ENCODE measurements around the gene RAB19.

The RAB19 gene

GRCh38 chr7:140397784-140398750 lies 5.8 kb upstream of the RAB19 start, which contains the start of gene SLC37A3:
TSS of gene SLC37A3 (minus strand) at chr7:140398530. CDS start at chr7:140382526, 16,004 bp downstream.
- ChIA-PET CTCF (interaction anchor here (0.6 kb wide), 2 partner anchors 165 to 277 kb away, joined by 3 read pairs; no protein-coding TSS in a partner anchor), POLR2A (interaction anchor here (0.7 to 1.5 kb wide), 4 partner anchors 9 to 81 kb away, joined by 3 read pairs; partner anchors contain the start of gene MKRN1)
- no peak for TF ChIP-seq ARNT (IDR thresholded peaks at IDR 0.05)
- no peak for TF ChIP-seq FOXK2 (IDR thresholded peaks at IDR 0.05)
- peak; percentile 59 for TF ChIP-seq ELF4 (IDR thresholded peaks at IDR 0.05)
- no peak for TF ChIP-seq BHLHE40 (IDR thresholded peaks at IDR 0.05; ENCODE audit: borderline replicate concordance)
- TF ChIP-seq PKNOX1 (IDR thresholded peaks at IDR 0.05): peak; percentile 68
- TF ChIP-seq FOXM1 (IDR thresholded peaks at IDR 0.05; ENCODE audit: borderline replicate concordance): no peak; the same call in 1 of the 2 replicates
- TF ChIP-seq ZNF384 (IDR thresholded peaks at IDR 0.05): peak; percentile 93
- no peak for TF ChIP-seq FOXA1 (IDR thresholded peaks at IDR 0.05)
- no peak for TF ChIP-seq HDGF (IDR thresholded peaks at IDR 0.05; ENCODE audit: borderline replicate concordance)
- peak; percentile 4; the same call in 1 of the 2 replicates for TF ChIP-seq CTBP1 (IDR thresholded peaks at IDR 0.05; ENCODE audit: borderline replicate concordance)
- TF ChIP-seq NFRKB (IDR thresholded peaks at IDR 0.05): no peak
- TF ChIP-seq L3MBTL2 (conservative IDR thresholded peaks at IDR 0.05): no peak; the same call in 1 of the 2 replicates
- TF ChIP-seq SP1 (IDR thresholded peaks at IDR 0.05): no peak
- no peak for TF ChIP-seq TARDBP (IDR thresholded peaks at IDR 0.05)
- no peak for TF ChIP-seq SUZ12 (IDR thresholded peaks at IDR 0.05)
- no peak for TF ChIP-seq LEF1 (IDR thresholded peaks at IDR 0.05; ENCODE audit: borderline replicate concordance)
- peak; percentile 99 for DNase-seq (ENCODE audit: extremely low spot score)

GRCh38 chr7:140398821-140399220 lies 5.0 kb upstream of the RAB19 start:
- TF ChIP-seq CTBP1 (IDR thresholded peaks at IDR 0.05; ENCODE audit: borderline replicate concordance): no peak
- TF ChIP-seq L3MBTL2 (conservative IDR thresholded peaks at IDR 0.05): no peak
- TF ChIP-seq PKNOX1 (IDR thresholded peaks at IDR 0.05): no peak
- TF ChIP-seq BHLHE40 (IDR thresholded peaks at IDR 0.05; ENCODE audit: borderline replicate concordance): no peak
- no peak for TF ChIP-seq ZNF384 (IDR thresholded peaks at IDR 0.05)
- TF ChIP-seq FOXM1 (IDR thresholded peaks at IDR 0.05; ENCODE audit: borderline replicate concordance): no peak
- no peak for TF ChIP-seq FOXA1 (IDR thresholded peaks at IDR 0.05)
- TF ChIP-seq ARNT (IDR thresholded peaks at IDR 0.05): no peak
- no peak for TF ChIP-seq SP1 (IDR thresholded peaks at IDR 0.05)
- TF ChIP-seq HDGF (IDR thresholded peaks at IDR 0.05; ENCODE audit: borderline replicate concordance): no peak
- TF ChIP-seq LEF1 (IDR thresholded peaks at IDR 0.05; ENCODE audit: borderline replicate concordance): no peak
- no peak for TF ChIP-seq NFRKB (IDR thresholded peaks at IDR 0.05)
- no peak for DNase-seq (ENCODE audit: extremely low spot score)
- ChIA-PET CTCF (interaction anchor here (0.6 kb wide), 1 partner anchor 166 kb away, joined by 3 read pairs; no protein-coding TSS in a partner anchor), POLR2A (interaction anchor here (1.5 kb wide), 2 partner anchors 14 to 15 kb away, joined by 3 read pairs; no protein-coding TSS in a partner anchor)

- CTCF ChIA-PET: no interaction called here
- TF ChIP-seq BHLHE40 (IDR thresholded peaks at IDR 0.05; ENCODE audit: borderline replicate concordance): no peak
- POLR2A ChIA-PET: no interaction called here
Observed at GRCh38 chr7:140400381-140400780, 3.5 kb upstream of the RAB19 start.

GRCh38 chr7:140402178-140402835 lies 1.6 kb upstream of the RAB19 start:
- CTCF ChIA-PET: interaction anchor here (0.8 kb wide), 1 partner anchor 941 kb away, joined by 3 read pairs; no protein-coding TSS in a partner anchor
- POLR2A ChIA-PET: no interaction called here
- DNase-seq (ENCODE audit: extremely low spot score): no peak
- TF ChIP-seq LEF1 (IDR thresholded peaks at IDR 0.05; ENCODE audit: borderline replicate concordance) (no peak), SP1 (IDR thresholded peaks at IDR 0.05) (no peak), BHLHE40 (IDR thresholded peaks at IDR 0.05; ENCODE audit: borderline replicate concordance) (no peak), HDGF (IDR thresholded peaks at IDR 0.05; ENCODE audit: borderline replicate concordance) (no peak)

More at GRCh38 chr7:140400381-140400780, 3.5 kb upstream of the RAB19 start:
- DNase-seq (ENCODE audit: extremely low spot score): no peak

GRCh38 chr7:140404565-140405065 lies 757 bp downstream of the RAB19 start:
- ChIA-PET POLR2A (no interaction called here), CTCF (interaction anchor here (0.7 kb wide), 1 partner anchor 39 kb away, joined by 3 read pairs; no protein-coding TSS in a partner anchor)
- TF ChIP-seq ELF4 (IDR thresholded peaks at IDR 0.05): no peak
- TF ChIP-seq CTBP1 (IDR thresholded peaks at IDR 0.05; ENCODE audit: borderline replicate concordance): no peak
- no peak for TF ChIP-seq BHLHE40 (IDR thresholded peaks at IDR 0.05; ENCODE audit: borderline replicate concordance)
- no peak for TF ChIP-seq ZNF384 (IDR thresholded peaks at IDR 0.05)
- TF ChIP-seq PKNOX1 (IDR thresholded peaks at IDR 0.05): no peak
- no peak for DNase-seq (ENCODE audit: extremely low spot score)

Measured in HEK293T (cell line).